Naive thymus-derived CD4-positive, alpha-beta T cell (primary cell): Measurements from ENCODE around the gene SERINC5. TPM values are rescaled to one million over a fixed set of nuclear protein-coding genes. Genes with fewer than 3 reads are reported as not detected.
"Not testable (repeated sequence)": the region's sequence is repeated elsewhere in the genome, so short reads cannot be mapped to it uniquely, and the experiment has no call there.

Source experiments
- ATAC-seq: fragments of 150-1000 bp; cut with Tn5 transposase; 2 replicates; pipeline ENCODE4 v1.10.0; 2021; ENCODE audit warnings: mild to moderate bottlenecking, moderate library complexity
- CTCF ChIA-PET: fragments of 350-600 bp; sonication (Branson Sonifier 250); formaldehyde crosslinking; loops from one replicate; lab custom pipeline; 2021; ENCODE audit warnings: antibody characterized with exemption; lab: Charles Lee
- POLR2A ChIA-PET: fragments of 350-600 bp; sonication (Branson Sonifier 250); formaldehyde crosslinking; loops from one replicate; lab custom pipeline; 2021; ENCODE audit warnings: antibody characterized with exemption, inconsistent platforms; lab: Charles Lee
- DNase-seq, 9 donors: peaks; one replicate each; pipeline versions ENCODE4 v3.0.0 to v3.0.0-alpha.2; 2020 to 2022; ENCODE audit warnings: mixed read lengths in 1 of 9
- H3K27ac ChIP-seq: one replicate; pipeline ENCODE4 v1.7.0; 2013; ENCODE audit warnings: mild to moderate bottlenecking, low read depth, low read length, moderate library complexity
- H3K27me3 ChIP-seq, 2 donors: one replicate each; pipeline ENCODE4 v1.7.0; 2013; ENCODE audit warnings: low read length in 2 of 2, mild to moderate bottlenecking in 2 of 2, moderate library complexity in 2 of 2; ENCODE audit not compliant: control insufficient read depth in 2 of 2, insufficient read depth in 2 of 2
- H3K36me3 ChIP-seq, 3 experiments: 1 replicate in 2 of 3; 2 replicates in 1 of 3; pipeline ENCODE4 v1.7.0; 2013; ENCODE audit warnings: low read length in 3 of 3, mild to moderate bottlenecking in 3 of 3, moderate library complexity in 1 of 3; ENCODE audit not compliant: insufficient read depth in 3 of 3, control insufficient read depth in 2 of 3
- H3K4me1 ChIP-seq, 2 donors: one replicate each; pipeline ENCODE4 v1.7.0; 2013; ENCODE audit warnings: low read length in 2 of 2, mild to moderate bottlenecking in 2 of 2, moderate library complexity in 1 of 2; ENCODE audit not compliant: control insufficient read depth in 2 of 2, insufficient read depth in 2 of 2
- H3K4me3 ChIP-seq: 2 replicates; pipeline ENCODE4 v1.7.0; 2013; ENCODE audit warnings: mild to moderate bottlenecking, low read length
- H3K9me3 ChIP-seq, 3 experiments: 1 replicate in 2 of 3; 2 replicates in 1 of 3; pipeline ENCODE4 v1.7.0; 2013; ENCODE audit warnings: low read length in 3 of 3; ENCODE audit not compliant: control insufficient read depth in 2 of 3
- H3K27ac Mint-ChIP-seq, 9 donors: one replicate each; pipeline ENCODE4 v1.8.0; 2020 to 2022; ENCODE audit warnings: mixed read lengths in 9 of 9, mild to moderate bottlenecking in 8 of 9, moderate library complexity in 5 of 9, inconsistent platforms in 2 of 9
- H3K27me3 Mint-ChIP-seq, 5 donors: one replicate each; pipeline ENCODE4 v1.8.0; 2021 to 2022; ENCODE audit warnings: mixed read lengths in 5 of 5, mild to moderate bottlenecking in 1 of 5
- H3K36me3 Mint-ChIP-seq, 5 donors: one replicate each; pipeline ENCODE4 v1.8.0; 2020 to 2022; ENCODE audit warnings: mixed read lengths in 5 of 5, mild to moderate bottlenecking in 3 of 5, inconsistent platforms in 1 of 5
- H3K4me1 Mint-ChIP-seq, 7 donors: one replicate each; pipeline ENCODE4 v1.8.0; 2020 to 2022; ENCODE audit warnings: mixed read lengths in 7 of 7, mild to moderate bottlenecking in 3 of 7, inconsistent platforms in 1 of 7
- H3K4me3 Mint-ChIP-seq, 10 donors: one replicate each; pipeline ENCODE4 v1.8.0; 2020 to 2022; ENCODE audit warnings: mild to moderate bottlenecking in 10 of 10, mixed read lengths in 10 of 10, moderate library complexity in 6 of 10, inconsistent platforms in 2 of 10
- H3K9me3 Mint-ChIP-seq, 11 donors: one replicate each; pipeline ENCODE4 v1.8.0; 2020 to 2022; ENCODE audit warnings: mixed read lengths in 11 of 11, mild to moderate bottlenecking in 4 of 11, inconsistent platforms in 1 of 11, moderate library complexity in 1 of 11
- intact Hi-C, 2 donors: fragments of 100-400 bp; cut with micrococcal nuclease; formaldehyde crosslinking; loops; one replicate each; pipeline ENCODE4 v1.15.1; 2023
- polyA plus RNA-seq, 2 donors: library from polyadenylated mRNA; unstranded; fragments of 300-500 nt; fragmentation: Illumina TruSeq; gene quantifications; one replicate each; pipeline ENCODE4 v1.2.3, GENCODE V29; 2021
- total RNA-seq, 6 experiments: library from RNA in 5 of 6; stranded (reverse) in 5 of 6; gene quantifications; 1 replicate in 5 of 6; 2 replicates in 1 of 6; pipeline ENCODE4 v1.2.3 and lab custom pipeline; 2021 to 2026

SERINC5 gene
- total and polyA plus RNA-seq, 7 experiments from 2014 or later = 34.3 to 164 (median 101) TPM

DNA sequence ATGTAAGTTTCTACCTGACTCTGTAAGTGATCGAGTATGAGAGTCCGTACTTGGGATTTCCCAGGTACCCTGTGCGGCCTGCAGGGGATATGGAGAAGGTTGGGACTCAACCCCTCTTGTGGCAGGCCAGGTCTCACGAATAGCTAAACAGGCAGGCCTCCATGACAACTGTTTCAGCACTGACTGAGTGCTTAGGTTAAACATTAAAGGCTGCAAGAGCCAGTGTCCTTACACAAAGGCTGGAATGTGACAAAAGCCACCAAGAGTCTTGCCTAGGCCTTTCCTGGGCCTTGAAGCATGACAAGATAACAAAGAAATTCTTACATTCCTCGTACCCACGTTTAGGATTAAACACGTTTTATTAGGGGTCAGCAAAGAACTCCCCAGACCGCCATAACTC, 162.1 kb downstream of the SERINC5 start:
- Mint-ChIP-seq H3K27ac (peak overlapping the region in 3 of 9 donors; percentile 9 to 62 (median 54)), H3K4me3 (peak overlapping the region in 2 of 10 donors; percentile 3 to 5), H3K36me3 (peaks cover 0 to 42% (median 19%) of the 10 kb centered on the region in 5 donors), H3K27me3 (peaks cover 0 to 4% (median 0%) of the 10 kb centered on the region in 5 donors), H3K4me1 (peaks cover 15 to 53% (median 47%) of the 10 kb centered on the region in 7 donors), H3K9me3 (peaks cover 0 to 2% (median 0%) of the 10 kb centered on the region in 11 donors)
- H3K9me3 ChIP-seq = no peaks in the 10 kb centered on the region
- H3K4me1 ChIP-seq = peaks cover 0 to 18% of the 10 kb centered on the region in 2 donors
- ChIA-PET POLR2A (no interaction called here), CTCF (interaction anchor here (0.6 to 7.8 kb wide), 6 partner anchors 99 to 520 kb away, joined by 3 to 116 read pairs (median 11); no protein-coding TSS in a partner anchor)
- DNase-seq (no peak), ATAC-seq (no peak)
- H3K36me3 ChIP-seq = no peaks in the 10 kb centered on the region
- H3K4me3 ChIP-seq = no peak overlapping the region
- no peak overlapping the region for H3K27ac ChIP-seq
- no peaks in the 10 kb centered on the region for H3K27me3 ChIP-seq
- intact Hi-C loops = loop anchor here (2.0 to 10.0 kb wide), 4 partner anchors 59 to 391 kb away; partner anchors contain the start of gene FAM151B (in 1 of the 2)

DNA sequence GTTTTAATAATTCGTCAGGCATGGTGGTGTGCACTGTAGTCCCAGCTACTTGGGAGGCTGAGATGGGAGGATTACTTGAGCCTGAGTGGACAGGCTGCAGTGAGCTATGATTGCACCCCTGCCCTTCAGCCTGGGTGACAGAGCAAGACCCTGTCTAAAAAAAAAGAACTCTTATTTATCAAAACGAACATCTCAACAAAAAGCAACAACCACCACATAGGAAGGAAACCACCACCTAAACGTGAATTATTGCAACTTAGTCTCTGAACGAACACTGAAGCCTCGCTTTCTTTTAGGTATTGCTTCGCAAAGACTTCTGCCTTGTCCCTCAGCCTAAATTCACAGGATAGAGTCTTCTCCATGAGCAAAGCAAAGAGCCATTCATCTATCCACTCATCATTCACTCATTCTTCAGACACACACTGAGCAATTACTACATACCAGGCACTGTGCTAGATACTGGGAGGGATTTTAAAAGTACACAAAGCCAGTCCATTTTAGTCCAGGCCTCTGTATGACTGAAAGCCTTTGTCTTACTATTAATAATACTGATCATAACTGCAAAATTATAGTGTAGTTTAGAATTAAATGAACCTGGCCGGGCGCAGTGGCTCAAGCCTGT, 163.3 kb downstream of the SERINC5 start:
- H3K4me3 ChIP-seq = no peak overlapping the region
- H3K9me3 Mint-ChIP-seq = peaks cover 0 to 2% (median 0%) of the 10 kb centered on the region in 11 donors
- peaks cover 0 to 18% of the 10 kb centered on the region in 2 donors for H3K4me1 ChIP-seq
- H3K36me3 Mint-ChIP-seq = peaks cover 0 to 40% (median 18%) of the 10 kb centered on the region in 5 donors
- peak overlapping the region; percentile 72 to 91 (median 89) for H3K27ac Mint-ChIP-seq
- H3K4me1 Mint-ChIP-seq = peaks cover 15 to 48% (median 39%) of the 10 kb centered on the region in 7 donors
- H3K27me3 ChIP-seq = no peaks in the 10 kb centered on the region
- peak overlapping the region; percentile 31 for H3K27ac ChIP-seq
- intact Hi-C loops = loop anchor here (1.0 to 10.0 kb wide), 6 partner anchors 60 to 392 kb away; partner anchors contain the start of genes FAM151B (in 1 of the 2) and SERINC5 (in 1 of the 2)
- no peaks in the 10 kb centered on the region for H3K36me3 ChIP-seq
- peak overlapping the region; percentile 40 to 73 (median 62) for H3K4me3 Mint-ChIP-seq
- H3K27me3 Mint-ChIP-seq = peaks cover 0 to 4% (median 0%) of the 10 kb centered on the region in 5 donors
- H3K9me3 ChIP-seq = no peaks in the 10 kb centered on the region
- peak; percentile 16 for ATAC-seq
- ChIA-PET POLR2A (interaction anchor here (0.6 to 2.2 kb wide), 11 partner anchors 24 to 524 kb away, joined by 3 to 16 read pairs (median 3); partner anchors contain the start of gene SERINC5), CTCF (interaction anchor here (0.6 to 7.8 kb wide), 27 partner anchors 10 to 214 kb away, joined by 3 to 116 read pairs (median 5); no protein-coding TSS in a partner anchor)
- DNase-seq = peak in 2 of 9 donors; percentile 20 to 26

- CTCF ChIA-PET = interaction anchor here (0.6 to 7.8 kb wide), 36 partner anchors 9 to 317 kb away, joined by 3 to 116 read pairs (median 4); no protein-coding TSS in a partner anchor
- not testable (repeated sequence) for H3K4me3 ChIP-seq, H3K27me3 ChIP-seq, H3K27me3 Mint-ChIP-seq, H3K36me3 ChIP-seq, H3K9me3 Mint-ChIP-seq, H3K9me3 ChIP-seq, H3K27ac ChIP-seq
- H3K4me1 ChIP-seq = peaks cover 0 to 18% of the 10 kb centered on the region in 2 donors
- Mint-ChIP-seq H3K27ac (peak overlapping the region in 8 of 9 donors; percentile 71 to 91 (median 88)), H3K4me1 (peaks cover 9 to 40% (median 32%) of the 10 kb centered on the region in 7 donors), H3K4me3 (peak overlapping the region in 9 of 10 donors; percentile 9 to 69 (median 55)), H3K36me3 (peaks cover 0 to 32% (median 11%) of the 10 kb centered on the region in 5 donors)
- ATAC-seq = peak; percentile 85
- intact Hi-C loops = loop anchor here (1.0 to 10.0 kb wide), 12 partner anchors 45 to 581 kb away; partner anchors contain the start of genes FAM151B (in 1 of the 2) and SERINC5 (in 1 of the 2)
- peak in 7 of 9 donors; percentile 49 to 76 (median 71) for DNase-seq
- POLR2A ChIA-PET = interaction anchor here (0.6 to 2.2 kb wide), 20 partner anchors 14 to 523 kb away, joined by 3 to 16 read pairs (median 3); partner anchors contain the start of gene SERINC5
Observed at GRCh38 chr5:80091792-80092192, 164.1 kb downstream of the SERINC5 start.

DNA sequence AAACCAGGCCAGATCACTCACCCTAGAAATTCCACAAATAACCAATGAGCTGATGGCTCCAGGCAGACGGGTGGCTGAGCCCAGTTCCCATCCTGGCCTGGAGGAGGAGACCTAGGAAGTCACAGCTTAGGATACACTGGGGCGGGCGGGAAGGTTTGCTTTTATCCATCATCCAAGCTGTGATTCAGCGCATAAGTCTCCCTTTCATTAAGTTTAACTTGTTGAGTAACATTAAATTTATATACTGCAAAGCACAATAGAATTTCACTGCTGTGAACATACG, 165.0 kb downstream of the SERINC5 start:
- intact Hi-C loops = loop anchor here (1.0 to 10.0 kb wide), 8 partner anchors 45 to 582 kb away; partner anchors contain the start of gene FAM151B (in 1 of the 2)
- Mint-ChIP-seq H3K27me3 (peaks cover 0 to 4% (median 0%) of the 10 kb centered on the region in 5 donors), H3K4me1 (peaks cover 9 to 35% (median 25%) of the 10 kb centered on the region in 7 donors), H3K9me3 (peaks cover 0 to 2% (median 0%) of the 10 kb centered on the region in 11 donors), H3K36me3 (peaks cover 0 to 24% (median 4%) of the 10 kb centered on the region in 5 donors), H3K4me3 (no peak overlapping the region), H3K27ac (no peak overlapping the region)
- no peak for DNase-seq
- no peak overlapping the region for H3K27ac ChIP-seq
- no peaks in the 10 kb centered on the region for H3K36me3 ChIP-seq
- no peaks in the 10 kb centered on the region for H3K9me3 ChIP-seq
- ATAC-seq = no peak
- H3K4me1 ChIP-seq = peaks cover 0 to 18% of the 10 kb centered on the region in 2 donors
- H3K27me3 ChIP-seq = no peaks in the 10 kb centered on the region
- ChIA-PET CTCF (interaction anchor here (0.9 to 7.8 kb wide), 7 partner anchors 12 to 216 kb away, joined by 3 to 116 read pairs (median 17); no protein-coding TSS in a partner anchor), POLR2A (interaction anchor here (0.6 to 2.2 kb wide), 3 partner anchors 104 to 165 kb away, joined by 3 to 16 read pairs (median 3); partner anchors contain the start of gene SERINC5)
- H3K4me3 ChIP-seq = no peak overlapping the region

DNA sequence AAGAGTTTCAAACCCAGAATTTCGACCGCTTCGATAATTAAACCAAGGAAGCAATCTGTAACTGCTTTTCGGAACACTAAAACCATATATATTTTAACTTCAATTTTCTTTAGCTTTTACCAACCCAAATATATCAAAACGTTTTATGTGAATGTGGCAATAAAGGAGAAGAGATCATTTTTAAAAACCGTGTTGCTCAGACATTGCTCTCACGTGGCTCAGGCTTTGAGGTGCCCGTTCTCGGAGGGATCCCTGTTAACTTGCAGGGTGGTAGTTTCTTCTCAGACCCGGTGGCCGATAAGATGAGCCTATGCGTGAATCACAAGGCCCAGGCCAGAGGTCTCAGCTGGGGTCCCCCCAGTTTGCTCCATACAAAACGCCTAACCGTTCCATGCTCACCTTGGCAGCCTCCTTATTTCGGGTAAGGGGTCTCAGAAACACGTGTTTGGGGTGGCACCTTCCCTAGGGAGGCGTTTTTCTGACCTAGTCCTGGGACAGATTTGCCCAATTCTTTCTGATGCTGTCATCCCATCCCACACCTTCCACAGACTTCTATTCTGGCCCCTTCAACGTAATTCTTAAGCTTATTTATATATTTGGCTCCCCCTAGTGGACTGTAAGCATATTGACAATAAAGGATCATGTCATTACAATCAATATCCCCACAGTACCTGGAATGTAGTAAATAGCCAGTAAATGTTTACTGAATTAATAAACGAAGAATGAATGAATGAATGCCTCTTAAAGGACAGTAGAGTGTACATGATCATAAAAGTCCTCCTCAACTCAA, 172.6 kb downstream of the SERINC5 start:
- Mint-ChIP-seq H3K9me3 (no peaks in the 10 kb centered on the region), H3K36me3 (peaks cover 5 to 38% (median 10%) of the 10 kb centered on the region in 5 donors), H3K27me3 (peaks cover 0 to 3% (median 0%) of the 10 kb centered on the region in 5 donors), H3K27ac (peak overlapping the region; percentile 26 to 92 (median 62)), H3K4me1 (peaks cover 6 to 17% (median 12%) of the 10 kb centered on the region in 7 donors), H3K4me3 (peak overlapping the region; percentile 76 to 88 (median 82))
- intact Hi-C loops = loop anchor here (1.0 to 10.0 kb wide), 10 partner anchors 91 to 1058 kb away; partner anchors contain the start of genes MTX3 (in 2 of the 2), TENT2 (in 1 of the 2) and ZFYVE16 (in 1 of the 2)
- H3K27ac ChIP-seq = peak overlapping the region; percentile 22
- peak; percentile 13 to 63 (median 50) for DNase-seq
- peaks cover 0 to 18% (median 0%) of the 10 kb centered on the region in 3 experiments for H3K36me3 ChIP-seq
- no peaks in the 10 kb centered on the region for H3K4me1 ChIP-seq
- no peaks in the 10 kb centered on the region for H3K9me3 ChIP-seq
- no peaks in the 10 kb centered on the region for H3K27me3 ChIP-seq
- H3K4me3 ChIP-seq = peak overlapping the region; percentile 6
- ChIA-PET CTCF (interaction anchor here (0.6 to 2.0 kb wide), 19 partner anchors 9 to 521 kb away, joined by 3 to 11 read pairs (median 4); no protein-coding TSS in a partner anchor), POLR2A (interaction anchor here (0.6 to 1.0 kb wide), 2 partner anchors 18 to 251 kb away, joined by 3 read pairs; no protein-coding TSS in a partner anchor)
- ATAC-seq = peak; percentile 87
